Regular cardiac myocyte (primary cell): ENCODE data around the gene OR4F6. TPM values are rescaled to one million over a fixed set of nuclear protein-coding genes. Genes with fewer than 3 reads are reported as not detected.

Experiments used
- total RNA-seq: library from RNA; depleted of rRNA; stranded (reverse); fragments of >200 nt; gene quantifications from 2 replicates; pipeline ENCODE4 v1.2.3, GENCODE V29; 2014

OR4F6 gene, protein sequence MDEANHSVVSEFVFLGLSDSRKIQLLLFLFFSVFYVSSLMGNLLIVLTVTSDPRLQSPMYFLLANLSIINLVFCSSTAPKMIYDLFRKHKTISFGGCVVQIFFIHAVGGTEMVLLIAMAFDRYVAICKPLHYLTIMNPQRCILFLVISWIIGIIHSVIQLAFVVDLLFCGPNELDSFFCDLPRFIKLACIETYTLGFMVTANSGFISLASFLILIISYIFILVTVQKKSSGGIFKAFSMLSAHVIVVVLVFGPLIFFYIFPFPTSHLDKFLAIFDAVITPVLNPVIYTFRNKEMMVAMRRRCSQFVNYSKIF
- not detected in 2 replicates for total RNA-seq

DNA sequence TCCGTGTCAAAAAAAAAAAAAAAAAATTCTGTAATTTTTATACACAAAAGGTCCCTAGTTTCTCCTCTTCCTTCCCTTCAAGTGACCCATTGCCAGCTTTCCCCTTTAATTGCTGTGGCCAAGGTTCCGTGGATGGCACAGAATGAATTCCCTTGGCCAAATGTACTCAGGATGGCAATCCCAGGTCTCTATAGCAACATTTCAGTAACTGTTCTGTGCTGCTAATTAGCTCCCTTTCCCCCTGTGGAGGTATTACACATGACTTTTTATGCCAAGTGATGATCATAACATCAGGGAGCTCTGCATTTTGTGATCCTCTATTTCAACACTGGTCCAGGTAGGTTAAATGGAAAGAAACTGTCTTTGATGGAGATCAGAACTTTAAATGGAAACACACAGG, at the start of gene OR4F6:
OR4F6 (plus strand) TSS at position 301 of the 400 bp plus-strand sequence. CDS start 2,211 bp downstream, outside the sequence.

DNA sequence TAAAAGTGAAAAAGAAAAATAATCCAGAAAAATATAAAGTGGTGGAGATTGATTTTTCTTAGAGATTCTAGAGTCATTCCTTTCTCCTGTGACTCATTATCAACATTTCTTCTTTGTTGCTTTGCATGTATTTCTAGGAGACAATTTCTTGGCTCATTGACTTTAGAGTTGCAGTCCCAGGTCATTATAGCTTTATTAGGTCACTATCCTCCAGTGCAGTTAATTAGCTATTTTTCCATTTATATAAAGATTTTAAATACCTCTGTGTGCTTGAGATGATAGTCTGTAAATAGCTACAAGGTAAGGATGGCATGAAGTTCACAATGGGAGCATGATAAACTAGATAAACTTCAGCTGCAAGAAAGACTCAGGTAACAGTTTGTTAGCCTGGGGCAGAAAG, 8.6 kb downstream of the OR4F6 start, which contains the start of gene OR4F15:
OR4F15 (plus strand) TSS at position 301 of the 400 bp plus-strand sequence. CDS start 5,985 bp downstream, outside the sequence.

Other genes with a start within 250 kb of the OR4F6 start
- gene TM2D3, start 151.1 kb upstream of the OR4F6 start, total RNA-seq: 33.7 and 37.2 TPM in 2 replicates
- gene TARS3, start 79.0 kb upstream of the OR4F6 start, total RNA-seq: 11.1 and 19.2 TPM in 2 replicates
- gene OR4F15, start 8.7 kb downstream of the OR4F6 start, total RNA-seq: under 0.01 TPM in 1 of 2 replicates, not detected in the other